A673 (cell line): Measurements from ENCODE around the gene CPA1.

ENCODE experiments used
- EZH2 ChIP-seq: fragments of 200-600 bp; sonication (generic); IDR thresholded peaks from 2 replicates; pipeline ENCODE4 v1.6.1; 2017; ENCODE audit warnings: borderline replicate concordance, low read depth, mild to moderate bottlenecking, mixed read lengths, antibody characterized with exemption, low read length; ENCODE audit not compliant: poor library complexity, severe bottlenecking
- TF ChIP-seq, protein P1 (sequence below): fragments of 300-800, 200-600 bp; sonication (generic); conservative IDR thresholded peaks from 2 replicates; pipeline ENCODE4 v1.5.1; 2017; ENCODE audit warnings: low read depth, mild to moderate bottlenecking, antibody characterized with exemption, low read length, moderate library complexity, mixed read lengths

GRCh38 chr7:130429019-130429418 is 48.7 kb downstream of the CPA1 start:
- TF ChIP-seq, protein P1, sequence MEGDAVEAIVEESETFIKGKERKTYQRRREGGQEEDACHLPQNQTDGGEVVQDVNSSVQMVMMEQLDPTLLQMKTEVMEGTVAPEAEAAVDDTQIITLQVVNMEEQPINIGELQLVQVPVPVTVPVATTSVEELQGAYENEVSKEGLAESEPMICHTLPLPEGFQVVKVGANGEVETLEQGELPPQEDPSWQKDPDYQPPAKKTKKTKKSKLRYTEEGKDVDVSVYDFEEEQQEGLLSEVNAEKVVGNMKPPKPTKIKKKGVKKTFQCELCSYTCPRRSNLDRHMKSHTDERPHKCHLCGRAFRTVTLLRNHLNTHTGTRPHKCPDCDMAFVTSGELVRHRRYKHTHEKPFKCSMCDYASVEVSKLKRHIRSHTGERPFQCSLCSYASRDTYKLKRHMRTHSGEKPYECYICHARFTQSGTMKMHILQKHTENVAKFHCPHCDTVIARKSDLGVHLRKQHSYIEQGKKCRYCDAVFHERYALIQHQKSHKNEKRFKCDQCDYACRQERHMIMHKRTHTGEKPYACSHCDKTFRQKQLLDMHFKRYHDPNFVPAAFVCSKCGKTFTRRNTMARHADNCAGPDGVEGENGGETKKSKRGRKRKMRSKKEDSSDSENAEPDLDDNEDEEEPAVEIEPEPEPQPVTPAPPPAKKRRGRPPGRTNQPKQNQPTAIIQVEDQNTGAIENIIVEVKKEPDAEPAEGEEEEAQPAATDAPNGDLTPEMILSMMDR = no peak
- no peak for TF ChIP-seq EZH2
